ENCODE data around the gene ARHGAP20.

The ARHGAP20 gene

DNA sequence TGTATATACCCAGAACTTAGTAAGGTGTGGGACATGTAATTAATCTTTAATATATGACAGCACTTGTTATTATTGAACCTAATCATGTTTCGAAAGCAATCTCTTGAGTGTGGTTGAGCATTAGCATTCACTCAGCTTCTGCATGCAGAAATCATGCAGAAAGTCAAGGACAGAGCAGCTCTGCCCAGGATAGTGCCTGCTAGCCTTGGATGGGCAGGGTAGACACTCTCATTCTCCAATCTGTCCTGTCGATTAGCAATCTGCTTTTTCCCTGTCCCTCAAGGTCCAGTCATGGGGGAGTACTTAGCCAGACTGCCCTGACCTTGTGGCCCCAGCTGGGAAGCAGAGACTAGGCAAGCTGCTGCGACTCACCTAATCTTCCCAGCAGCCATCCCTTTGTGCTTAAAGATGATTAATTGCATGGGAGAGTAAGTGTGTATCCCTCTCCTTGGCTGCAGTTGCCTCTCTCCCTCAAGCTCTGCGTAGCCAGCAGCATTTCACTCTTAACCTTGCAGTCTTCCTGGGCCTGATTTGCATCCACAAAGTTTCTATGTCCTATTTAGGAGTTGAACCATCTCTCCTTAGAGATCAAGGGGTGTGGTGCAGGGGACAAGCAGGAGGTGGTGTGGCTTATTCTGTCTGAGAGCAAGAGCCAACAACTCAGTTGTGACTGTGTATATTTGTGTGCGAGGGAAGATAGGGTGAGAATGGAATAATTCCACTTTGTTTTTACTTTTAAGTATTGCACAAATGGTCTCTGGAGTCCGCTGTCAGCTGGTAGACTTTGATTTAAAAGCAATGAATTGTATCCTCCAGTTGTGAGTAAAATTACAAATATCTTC is 181.1 kb downstream of the ARHGAP20 start:
- Mint-ChIP-seq H3K36me3 (ENCODE audit: low read depth) (no peaks in the 10 kb centered on the region), H3K4me1 (ENCODE audit: low read depth) (peaks cover 3% of the 10 kb centered on the region), H3K4me3 (no peak overlapping the region), H3K9me3 (peaks cover 8% of the 10 kb centered on the region), H3K27me3 (no peaks in the 10 kb centered on the region), H3K27ac (no peak overlapping the region)

DNA sequence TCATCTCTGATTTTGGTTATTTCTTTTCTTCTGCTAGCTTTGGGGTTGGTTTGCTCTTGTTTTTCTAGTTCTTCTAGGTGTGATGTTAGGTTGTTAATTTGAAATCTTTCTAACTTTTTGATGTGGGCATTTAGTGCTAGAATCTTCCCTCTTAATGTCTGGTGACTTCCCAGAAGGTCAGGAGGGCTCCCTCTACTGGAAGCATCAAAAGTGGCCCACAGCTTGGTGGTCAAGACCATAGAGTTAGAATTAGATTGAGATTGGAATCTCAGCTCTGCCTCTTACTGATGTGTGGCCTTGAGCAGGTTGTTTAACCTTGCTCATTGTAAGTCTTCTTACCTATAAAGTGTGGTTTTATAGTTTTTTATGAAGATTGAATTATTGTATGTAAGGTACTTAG is 183.2 kb downstream of the ARHGAP20 start:
- Mint-ChIP-seq H3K27me3 (no peaks in the 10 kb centered on the region), H3K9me3 (peaks cover 8% of the 10 kb centered on the region), H3K4me3 (no peak overlapping the region), H3K27ac (no peak overlapping the region), H3K4me1 (ENCODE audit: low read depth) (peaks cover 4% of the 10 kb centered on the region), H3K36me3 (ENCODE audit: low read depth) (no peaks in the 10 kb centered on the region)

DNA sequence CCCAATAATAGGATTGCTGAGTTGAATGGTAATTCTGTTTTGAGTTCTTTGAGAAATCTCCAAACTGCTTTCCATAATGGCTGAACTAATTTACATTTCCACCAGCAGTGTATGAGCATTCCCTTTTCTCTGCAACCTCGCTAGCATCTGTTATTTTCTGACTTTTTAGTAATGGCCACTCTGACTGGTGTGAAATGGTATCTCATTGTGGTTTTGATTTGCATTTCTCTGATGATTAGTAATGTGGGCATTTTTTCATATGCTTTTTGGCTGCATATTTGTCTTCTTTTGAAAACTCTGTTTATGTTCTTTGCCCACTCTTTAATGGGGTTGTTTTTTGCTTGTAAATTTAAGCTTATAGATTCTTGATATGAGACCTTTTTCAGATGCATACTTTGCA is 185.1 kb downstream of the ARHGAP20 start:
- Mint-ChIP-seq H3K4me3 (no peak overlapping the region), H3K27ac (no peak overlapping the region), H3K27me3 (no peaks in the 10 kb centered on the region), H3K9me3 (peaks cover 8% of the 10 kb centered on the region), H3K36me3 (ENCODE audit: low read depth) (no peaks in the 10 kb centered on the region), H3K4me1 (ENCODE audit: low read depth) (peaks cover 11% of the 10 kb centered on the region)

Data from stimulated activated naive CD8-positive, alpha-beta T cell treated with anti-CD3 and anti-CD28 coated beads, Interleukin-15, Interleukin-2, amounts not matched to agents 100 ng/mL and 50 ng/mL, for 24 hours (primary cell).